Esophagus (tissue), 2 donors: ENCODE data around the gene LAMB3. TPM values are rescaled to one million over a fixed set of nuclear protein-coding genes. Genes with fewer than 3 reads are reported as not detected.

Experiments used
- H3K27ac ChIP-seq, 2 donors: one replicate each; pipeline ENCODE4 v1.5.1; 2013; ENCODE audit warnings: low read depth in 2 of 2, mild to moderate bottlenecking in 2 of 2, inconsistent platforms in 1 of 2, low read length in 1 of 2, moderate library complexity in 1 of 2
- H3K27me3 ChIP-seq, 2 donors: one replicate each; pipeline ENCODE4 v1.6.1; 2013; ENCODE audit warnings: low read length in 2 of 2, control low read depth in 1 of 2, mild to moderate bottlenecking in 1 of 2; ENCODE audit not compliant: insufficient read depth in 2 of 2, control insufficient read depth in 1 of 2
- H3K36me3 ChIP-seq, 2 donors: one replicate each; pipeline ENCODE4 v1.6.1; 2013; ENCODE audit warnings: low read length in 1 of 2; ENCODE audit not compliant: control insufficient read depth in 2 of 2, insufficient read depth in 2 of 2
- H3K4me1 ChIP-seq, 2 donors: one replicate each; pipeline ENCODE4 v1.6.1; 2013; ENCODE audit warnings: low read length in 1 of 2; ENCODE audit not compliant: control insufficient read depth in 2 of 2, insufficient read depth in 2 of 2
- H3K4me3 ChIP-seq, 2 donors: one replicate each; pipeline ENCODE4 v1.5.1; 2013; ENCODE audit warnings: low read length in 2 of 2, mild to moderate bottlenecking in 2 of 2, low read depth in 1 of 2, moderate library complexity in 1 of 2
- H3K9me3 ChIP-seq, 2 donors: one replicate each; pipeline ENCODE4 v1.6.1; 2013; ENCODE audit warnings: mild to moderate bottlenecking in 2 of 2, low read depth in 1 of 2, low read length in 1 of 2, moderate library complexity in 1 of 2; ENCODE audit not compliant: control insufficient read depth in 2 of 2, insufficient read depth in 1 of 2
- WGBS, 2 donors: extraction: QIAGEN DNeasy Blood & Tissue Kit; methylation state at CpG; one replicate each; pipeline ENCODE4 v1.1.7; 2013; 5-methylcytosine and 5-hydroxymethylcytosine counted together
- polyA plus RNA-seq, 2 donors: library from polyadenylated mRNA; stranded (reverse); fragments of 200-250 nt; gene quantifications; one replicate each; pipeline ENCODE4 v1.2.3, GENCODE V29; 2013
- donor health status: healthy with polysubstance abuse.
- donor health status: Bipolar disorder and iron deficiency.

Gene LAMB3
- polyA plus RNA-seq, 2 donors = 15.2 to 31.1 TPM

- H3K4me3 ChIP-seq = no peak overlapping the region
- peaks cover 0 to 10% of the 10 kb centered on the region in 2 donors for H3K4me1 ChIP-seq
- H3K27ac ChIP-seq = no peak overlapping the region
- H3K9me3 ChIP-seq = no peaks in the 10 kb centered on the region
- H3K36me3 ChIP-seq = peaks cover 0 to 5% of the 10 kb centered on the region in 2 donors
- WGBS, 2 donors = 79% methylated on average over 7 of the region's 7 CpGs
- no peaks in the 10 kb centered on the region for H3K27me3 ChIP-seq
Measured at GRCh38 chr1:209619696-209620486, 32.3 kb downstream of the LAMB3 start.

DNA sequence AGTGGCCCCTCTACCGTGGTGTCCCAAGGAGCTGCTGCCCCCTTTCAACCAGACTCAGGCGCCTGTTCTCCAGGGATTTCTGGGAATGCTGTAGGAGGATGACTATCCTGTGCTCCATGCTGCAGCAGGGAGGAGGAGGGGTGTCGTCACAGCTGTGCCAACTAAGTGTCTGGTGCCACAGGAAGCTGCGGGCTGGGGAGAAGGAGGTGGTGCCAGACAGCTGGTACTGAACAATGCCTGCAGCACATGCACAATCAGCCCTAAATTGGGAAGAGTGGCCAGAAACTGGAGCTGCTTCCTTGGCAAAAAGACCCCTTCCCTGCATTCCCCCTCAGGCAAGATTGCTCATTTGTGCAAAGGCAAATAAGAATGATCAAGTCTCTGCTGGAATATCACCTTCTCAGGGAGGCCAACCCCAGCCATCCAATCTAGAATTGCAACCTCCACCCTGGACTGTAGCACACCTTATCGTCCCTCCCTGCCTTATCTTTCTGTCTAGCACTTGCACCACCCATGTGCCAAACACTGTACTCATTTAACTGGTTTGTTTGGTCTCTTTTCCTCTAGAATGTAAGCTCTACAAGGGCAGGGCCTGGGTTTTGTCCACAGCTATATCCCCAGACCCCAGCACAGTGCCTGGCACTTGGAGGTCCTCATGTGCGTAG lies 33.3 kb downstream of the LAMB3 start:
- no peak overlapping the region for H3K4me3 ChIP-seq
- H3K36me3 ChIP-seq = peaks cover 0 to 5% of the 10 kb centered on the region in 2 donors
- WGBS, 2 donors = 63 to 65% methylated on average over 6 of the region's 6 CpGs
- H3K27me3 ChIP-seq = no peaks in the 10 kb centered on the region
- peaks cover 0 to 10% of the 10 kb centered on the region in 2 donors for H3K4me1 ChIP-seq
- no peaks in the 10 kb centered on the region for H3K9me3 ChIP-seq
- H3K27ac ChIP-seq = no peak overlapping the region

DNA sequence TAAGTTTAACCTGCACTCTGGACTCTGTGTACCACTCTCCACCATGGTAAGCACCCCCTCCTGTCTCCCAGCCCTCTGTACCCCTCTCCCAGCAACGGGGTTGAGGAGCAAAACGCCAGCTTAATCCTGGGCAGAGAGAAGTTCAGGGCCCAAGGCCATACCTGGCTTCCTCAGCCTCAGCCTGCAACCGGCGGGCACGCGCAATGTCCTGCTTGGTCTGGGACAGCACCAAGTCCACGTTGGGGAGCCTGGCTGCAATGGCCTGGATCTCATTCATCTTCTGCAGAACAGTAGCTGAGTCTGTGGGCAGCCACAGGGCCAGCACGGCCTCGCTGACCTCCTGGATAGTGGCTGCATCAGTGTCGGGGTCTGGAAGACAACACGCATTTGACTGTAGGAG lies 33.9 kb downstream of the LAMB3 start:
- Histone ChIP-seq H3K27me3 (no peaks in the 10 kb centered on the region), H3K27ac (no peak overlapping the region), H3K4me3 (no peak overlapping the region), H3K36me3 (peaks cover 0 to 5% of the 10 kb centered on the region in 2 donors), H3K4me1 (peaks cover 0 to 10% of the 10 kb centered on the region in 2 donors), H3K9me3 (no peaks in the 10 kb centered on the region)
- WGBS, 2 donors = 85 to 91% methylated on average over 11 of the region's 11 CpGs

DNA sequence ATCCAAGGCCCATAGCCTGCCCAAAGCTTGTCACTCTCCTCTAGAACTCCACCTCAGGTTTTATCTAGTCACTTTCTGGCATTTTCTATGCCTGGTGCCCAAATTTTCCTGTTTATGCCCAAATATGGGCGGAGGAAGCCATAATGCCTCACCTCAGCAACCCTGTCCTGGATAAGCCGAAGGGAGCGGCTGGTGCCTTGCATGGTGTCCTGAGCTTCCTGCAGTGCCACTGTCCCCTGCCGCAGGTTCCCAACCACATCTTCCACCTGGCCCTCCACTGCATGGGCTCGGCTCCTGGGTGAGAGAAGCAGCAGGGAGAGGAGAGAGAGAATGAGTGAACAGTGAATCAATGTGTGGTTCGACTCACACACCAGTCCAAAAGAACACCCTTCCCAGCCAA lies 34.5 kb downstream of the LAMB3 start:
- Histone ChIP-seq H3K27me3 (no peaks in the 10 kb centered on the region), H3K27ac (no peak overlapping the region), H3K4me3 (no peak overlapping the region), H3K36me3 (peaks cover 0 to 5% of the 10 kb centered on the region in 2 donors), H3K9me3 (no peaks in the 10 kb centered on the region), H3K4me1 (peaks cover 0 to 10% of the 10 kb centered on the region in 2 donors)
- WGBS, 2 donors = 88 to 91% methylated on average over 6 of the region's 6 CpGs

- H3K27ac ChIP-seq = no peak overlapping the region
- peaks cover 0 to 5% of the 10 kb centered on the region in 2 donors for H3K36me3 ChIP-seq
- H3K4me1 ChIP-seq = peaks cover 0 to 5% of the 10 kb centered on the region in 2 donors
- no peaks in the 10 kb centered on the region for H3K27me3 ChIP-seq
- no peaks in the 10 kb centered on the region for H3K9me3 ChIP-seq
- H3K4me3 ChIP-seq = no peak overlapping the region
- WGBS, 2 donors = 91 to 95% methylated on average over 10 of the region's 10 CpGs
Measured at GRCh38 chr1:209617047-209617673, 35.1 kb downstream of the LAMB3 start.

- Histone ChIP-seq H3K4me1 (peaks cover 0 to 5% of the 10 kb centered on the region in 2 donors), H3K4me3 (no peak overlapping the region), H3K36me3 (peaks cover 0 to 5% of the 10 kb centered on the region in 2 donors), H3K27ac (no peak overlapping the region), H3K27me3 (no peaks in the 10 kb centered on the region), H3K9me3 (no peaks in the 10 kb centered on the region)
- 88 to 95% methylated on average over 5 of the region's 5 CpGs for WGBS, 2 donors
Measured at GRCh38 chr1:209616366-209617046, 35.7 kb downstream of the LAMB3 start.

DNA sequence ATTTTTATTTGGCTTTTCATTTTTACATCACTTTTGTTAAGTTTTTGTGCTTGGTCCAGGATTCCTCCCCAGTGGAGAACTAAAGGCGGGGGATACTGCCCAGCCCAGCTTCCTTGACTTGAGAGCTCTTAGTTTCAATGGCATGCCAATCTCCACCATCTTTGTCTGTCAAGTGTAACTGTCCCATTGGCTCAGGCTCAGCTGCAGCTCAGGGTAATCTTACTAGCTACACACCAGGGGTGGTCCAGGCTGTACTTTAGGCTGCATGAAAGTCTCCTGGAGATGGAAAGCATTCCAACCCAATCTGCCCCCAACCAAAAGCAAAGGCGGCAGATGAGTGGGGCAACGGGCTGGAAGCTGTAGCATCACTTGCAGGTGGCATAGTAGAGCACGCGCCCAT lies 37.3 kb downstream of the LAMB3 start:
- Histone ChIP-seq H3K4me1 (no peaks in the 10 kb centered on the region), H3K27ac (no peak overlapping the region), H3K27me3 (no peaks in the 10 kb centered on the region), H3K36me3 (peaks cover 0 to 5% of the 10 kb centered on the region in 2 donors), H3K4me3 (no peak overlapping the region), H3K9me3 (no peaks in the 10 kb centered on the region)
- 93 to 98% methylated on average over 5 of the region's 5 CpGs for WGBS, 2 donors

GRCh38 chr1:209614151-209614420 lies 38.1 kb downstream of the LAMB3 start:
- H3K9me3 ChIP-seq = no peaks in the 10 kb centered on the region
- no peak overlapping the region for H3K4me3 ChIP-seq
- H3K36me3 ChIP-seq = peaks cover 0 to 5% of the 10 kb centered on the region in 2 donors
- no peak overlapping the region for H3K27ac ChIP-seq
- WGBS, 2 donors = 84 to 86% methylated on average over 5 of the region's 5 CpGs
- no peaks in the 10 kb centered on the region for H3K27me3 ChIP-seq
- H3K4me1 ChIP-seq = no peaks in the 10 kb centered on the region

DNA sequence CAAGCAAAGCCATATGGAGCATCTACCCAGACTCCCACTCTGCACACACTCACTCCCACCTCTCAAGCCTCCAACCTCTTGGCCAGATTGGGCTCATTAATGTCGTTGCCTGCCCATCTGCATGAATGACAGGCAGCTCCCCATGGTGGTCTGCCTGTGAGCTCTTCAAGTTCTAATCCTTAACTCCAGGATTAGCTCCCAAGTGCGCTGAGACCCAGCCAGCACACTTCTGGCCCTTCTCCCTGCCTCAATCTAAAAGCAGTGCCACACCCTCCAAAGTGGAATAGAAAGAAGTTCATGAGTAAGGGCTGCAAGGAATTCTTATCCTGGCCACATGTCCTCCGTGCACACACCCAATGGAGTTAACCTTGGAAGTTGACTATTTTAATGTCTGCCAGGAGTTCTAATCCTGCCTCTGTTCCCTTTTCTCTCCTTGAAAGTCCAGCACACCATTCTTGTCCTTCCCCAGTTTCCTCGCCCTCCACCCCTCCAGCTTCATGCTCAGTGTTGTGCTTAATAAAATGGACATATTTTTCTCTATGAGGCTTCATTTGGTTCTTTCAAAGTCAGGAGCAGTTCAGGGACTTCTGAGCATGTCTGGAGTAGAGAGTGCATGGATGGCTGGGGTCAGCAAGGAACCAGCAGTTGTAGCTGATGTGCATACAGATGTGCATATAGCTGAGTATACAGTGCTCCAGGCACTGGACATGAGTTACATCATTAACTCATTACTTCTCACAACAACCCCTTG lies 38.6 kb downstream of the LAMB3 start:
- H3K4me1 ChIP-seq = no peaks in the 10 kb centered on the region
- no peak overlapping the region for H3K4me3 ChIP-seq
- whole genome bisulfite sequencing, 2 donors = 56 to 61% methylated on average over 4 of the region's 4 CpGs
- H3K36me3 ChIP-seq = peaks cover 0 to 5% of the 10 kb centered on the region in 2 donors
- H3K27me3 ChIP-seq = no peaks in the 10 kb centered on the region
- no peaks in the 10 kb centered on the region for H3K9me3 ChIP-seq
- no peak overlapping the region for H3K27ac ChIP-seq
